ENCODE results near the gene STX11. TPM values are rescaled to one million over a fixed set of nuclear protein-coding genes. Genes with fewer than 3 reads are reported as not detected.

The STX11 gene
- total RNA-seq, 1 experiment from 2014 or later: 0.69 TPM

DNA sequence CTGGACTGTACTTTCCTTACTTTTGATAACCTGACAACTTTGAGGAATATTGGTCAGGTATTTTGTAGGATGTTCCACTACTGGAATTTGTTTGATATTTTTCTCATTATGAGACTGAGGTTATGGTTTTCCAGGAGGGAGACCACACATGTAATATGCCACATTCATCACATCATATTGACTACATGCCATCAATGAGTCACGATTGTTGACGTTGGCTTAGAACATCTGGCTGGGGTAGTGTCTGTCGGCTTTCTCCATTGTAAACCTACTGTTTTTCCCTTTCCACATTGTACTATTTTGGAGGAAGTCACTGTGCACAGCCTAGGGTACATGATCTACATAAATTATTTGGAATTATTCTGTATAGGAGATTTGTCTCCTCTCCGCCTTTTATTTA lies 1.4 kb upstream of the STX11 start:
- Histone ChIP-seq H3K4me2 (ENCODE audit: low read length) (no peak overlapping the region), H3K79me2 (ENCODE audit: insufficient read depth, low read length) (no peaks in the 10 kb centered on the region), H3K27me3 (ENCODE audit: insufficient read depth, low read length) (no peaks in the 10 kb centered on the region), H3K9me3 (ENCODE audit: control insufficient read depth in 1 of 2, insufficient read depth in 1 of 2, low read depth in 1 of 2, low read length in 2 of 2) (no peaks in the 10 kb centered on the region), H3K36me3 (ENCODE audit: control insufficient read depth in 1 of 2, insufficient read depth in 2 of 2, low read length in 2 of 2) (no peaks in the 10 kb centered on the region), H4K20me1 (ENCODE audit: insufficient read depth) (no peaks in the 10 kb centered on the region), H3K9ac (ENCODE audit: low read length) (no peak overlapping the region), H2AFZ (ENCODE audit: low read depth, low read length, poor library complexity, severe bottlenecking) (peak overlapping the region; percentile 98), H3K27ac (ENCODE audit: low read depth, low read length) (no peak overlapping the region), H3K4me3 (replicated peaks in 1 of 2; ENCODE audit: low read depth in 1 of 2, low read length in 2 of 2) (no peak overlapping the region), H3K9me2 (ENCODE audit: insufficient read depth) (no peaks in the 10 kb centered on the region), H3K4me1 (ENCODE audit: control insufficient read depth in 1 of 2, insufficient read depth in 2 of 2, low read length in 2 of 2) (peaks cover 0 to 21% of the 10 kb centered on the region in 2 experiments; a peak in 2 of 4 replicates)
- ATAC-seq (no peak), DNase-seq (ENCODE audit: low read depth, low spot score) (no peak)
- no peak for TF ChIP-seq REST (IDR thresholded peaks at IDR 0.05; ENCODE audit: low read depth)
- TF ChIP-seq EGR1 (IDR thresholded peaks at IDR 0.05; ENCODE audit: low read depth): no peak
- no peak for TF ChIP-seq SP1 (IDR thresholded peaks at IDR 0.05; ENCODE audit: low read depth)
- no peak for TF ChIP-seq RAD21 (IDR thresholded peaks at IDR 0.05; ENCODE audit: low read depth)
- TF ChIP-seq, protein P1, sequence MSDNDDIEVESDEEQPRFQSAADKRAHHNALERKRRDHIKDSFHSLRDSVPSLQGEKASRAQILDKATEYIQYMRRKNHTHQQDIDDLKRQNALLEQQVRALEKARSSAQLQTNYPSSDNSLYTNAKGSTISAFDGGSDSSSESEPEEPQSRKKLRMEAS (IDR thresholded peaks at IDR 0.05): no peak
- TF ChIP-seq SIN3A (IDR thresholded peaks at IDR 0.05; ENCODE audit: low read depth): no peak
- TF ChIP-seq CBX3 (IDR thresholded peaks at IDR 0.05; ENCODE audit: low read depth): no peak
- TF ChIP-seq YY1 (IDR thresholded peaks at IDR 0.05; ENCODE audit: extremely low read depth, insufficient replicate concordance, low read depth, low read length): no peak
- no peak for TF ChIP-seq EZH2phosphoT487 (IDR thresholded peaks at IDR 0.05; ENCODE audit: borderline replicate concordance)
- no peak for TF ChIP-seq SRF (IDR thresholded peaks at IDR 0.05; ENCODE audit: low read depth)
- TF ChIP-seq ZBTB33 (IDR thresholded peaks at IDR 0.05; ENCODE audit: extremely low read depth, insufficient replicate concordance, low read length): no peak
- TF ChIP-seq TCF7L2 (IDR thresholded peaks at IDR 0.05; ENCODE audit: borderline replicate concordance, extremely low read depth, insufficient read depth, insufficient read length): no peak
- no peak for TF ChIP-seq ELF1 (IDR thresholded peaks at IDR 0.05; ENCODE audit: borderline replicate concordance, low read depth)
- TF ChIP-seq ZFX (IDR thresholded peaks at IDR 0.05): no peak
- TF ChIP-seq, protein P2, sequence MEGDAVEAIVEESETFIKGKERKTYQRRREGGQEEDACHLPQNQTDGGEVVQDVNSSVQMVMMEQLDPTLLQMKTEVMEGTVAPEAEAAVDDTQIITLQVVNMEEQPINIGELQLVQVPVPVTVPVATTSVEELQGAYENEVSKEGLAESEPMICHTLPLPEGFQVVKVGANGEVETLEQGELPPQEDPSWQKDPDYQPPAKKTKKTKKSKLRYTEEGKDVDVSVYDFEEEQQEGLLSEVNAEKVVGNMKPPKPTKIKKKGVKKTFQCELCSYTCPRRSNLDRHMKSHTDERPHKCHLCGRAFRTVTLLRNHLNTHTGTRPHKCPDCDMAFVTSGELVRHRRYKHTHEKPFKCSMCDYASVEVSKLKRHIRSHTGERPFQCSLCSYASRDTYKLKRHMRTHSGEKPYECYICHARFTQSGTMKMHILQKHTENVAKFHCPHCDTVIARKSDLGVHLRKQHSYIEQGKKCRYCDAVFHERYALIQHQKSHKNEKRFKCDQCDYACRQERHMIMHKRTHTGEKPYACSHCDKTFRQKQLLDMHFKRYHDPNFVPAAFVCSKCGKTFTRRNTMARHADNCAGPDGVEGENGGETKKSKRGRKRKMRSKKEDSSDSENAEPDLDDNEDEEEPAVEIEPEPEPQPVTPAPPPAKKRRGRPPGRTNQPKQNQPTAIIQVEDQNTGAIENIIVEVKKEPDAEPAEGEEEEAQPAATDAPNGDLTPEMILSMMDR (IDR thresholded peaks at IDR 0.05 in 2 of 3, conservative IDR thresholded peaks at IDR 0.05 in 1 of 3; ENCODE audit: borderline replicate concordance in 1 of 3, insufficient read depth in 1 of 3, low read depth in 2 of 3, low read length in 2 of 3): no peak
- no peak for TF ChIP-seq JUND (IDR thresholded peaks at IDR 0.05)
- no peak for TF ChIP-seq CEBPB (IDR thresholded peaks at IDR 0.05; ENCODE audit: low read depth)
- ChIA-PET POLR2A (no interaction called here), CTCF (no interaction called here), RAD21 (ENCODE audit: low non-redundant PET in 1 of 2, low total read pairs in 2 of 2, uncharacterized antibody in 2 of 2, unreplicated experiment in 2 of 2) (no interaction called here)
- intact Hi-C loops (cut with micrococcal nuclease): no loop called here
- no TSS peak for BruUV-seq (replicated peaks)
